ENCODE results near the gene MBNL1. TPM values are rescaled to one million over a fixed set of nuclear protein-coding genes. Genes with fewer than 3 reads are reported as not detected.

MBNL1 gene
- total RNA-seq, 1 experiment from 2014 or later = 140 TPM

DNA sequence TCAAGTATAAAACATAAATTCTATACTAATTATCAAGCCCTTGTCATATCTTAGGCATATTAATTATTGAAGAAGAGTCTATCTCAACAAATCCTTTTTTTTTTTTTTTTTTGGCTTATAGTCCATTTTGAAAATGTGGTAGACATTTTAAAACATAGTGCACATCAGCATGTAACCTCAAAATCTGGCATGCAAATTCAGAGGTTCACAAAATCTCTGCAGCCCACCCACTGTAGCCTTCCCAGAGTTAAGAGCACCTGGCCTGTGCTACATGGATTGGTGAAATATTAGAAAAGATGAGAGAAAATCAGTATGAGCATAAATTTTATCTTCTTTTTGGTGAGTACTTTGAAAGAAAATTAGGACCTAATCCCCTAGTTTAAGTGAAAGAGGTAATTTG, 84.8 kb downstream of the MBNL1 start:
- no peaks in the 10 kb centered on the region for H3K9me3 ChIP-seq (ENCODE audit: control insufficient read depth, insufficient read depth, low read depth, low read length)
- no peaks in the 10 kb centered on the region for H3K27me3 ChIP-seq (ENCODE audit: control insufficient read depth, insufficient read depth, low read length)
- CTCF ChIA-PET = no interaction called here
- TF ChIP-seq REST (IDR thresholded peaks at IDR 0.05; ENCODE audit: insufficient read depth in 1 of 2, low read depth in 2 of 2, low read length in 1 of 2) = no peak
- TF ChIP-seq SIN3A (IDR thresholded peaks at IDR 0.05; ENCODE audit: borderline replicate concordance, insufficient read depth, low read depth, low read length) = no peak
- no peak for TF ChIP-seq POLR2AphosphoS5 (IDR thresholded peaks at IDR 0.05; ENCODE audit: low read depth, low read length)
- no peak for TF ChIP-seq CTCF (IDR thresholded peaks at IDR 0.05)
- TF ChIP-seq TCF7L2 (IDR thresholded peaks at IDR 0.05; ENCODE audit: low read depth, low read length) = no peak
- no peak overlapping the region for H3K4me3 ChIP-seq (ENCODE audit: low read depth in 2 of 2, low read length in 2 of 2)
- no peaks in the 10 kb centered on the region; the same call in 1 of the 2 replicates for H3K36me3 ChIP-seq (ENCODE audit: control insufficient read depth, insufficient read depth, low read length)
- intact Hi-C loops (cut with micrococcal nuclease; ENCODE audit: unreplicated experiment) = no loop called here
- no peaks in the 10 kb centered on the region; the same call in 1 of the 2 replicates for H3K4me1 ChIP-seq (ENCODE audit: control insufficient read depth, insufficient read depth, low read length)
- ATAC-seq = no peak
- in situ Hi-C loops (cut with HindIII; ENCODE audit: low pct_unique_long_range_greater_than_20kb, low sequenced_read_pairs) = no loop called here
- BruUV-seq (replicated peaks) = no TSS peak
- DNase-seq (ENCODE audit: low read depth, low spot score) = no peak
- no peak overlapping the region for H3K27ac ChIP-seq (ENCODE audit: low read length)
- POLR2A ChIA-PET = no interaction called here

DNA sequence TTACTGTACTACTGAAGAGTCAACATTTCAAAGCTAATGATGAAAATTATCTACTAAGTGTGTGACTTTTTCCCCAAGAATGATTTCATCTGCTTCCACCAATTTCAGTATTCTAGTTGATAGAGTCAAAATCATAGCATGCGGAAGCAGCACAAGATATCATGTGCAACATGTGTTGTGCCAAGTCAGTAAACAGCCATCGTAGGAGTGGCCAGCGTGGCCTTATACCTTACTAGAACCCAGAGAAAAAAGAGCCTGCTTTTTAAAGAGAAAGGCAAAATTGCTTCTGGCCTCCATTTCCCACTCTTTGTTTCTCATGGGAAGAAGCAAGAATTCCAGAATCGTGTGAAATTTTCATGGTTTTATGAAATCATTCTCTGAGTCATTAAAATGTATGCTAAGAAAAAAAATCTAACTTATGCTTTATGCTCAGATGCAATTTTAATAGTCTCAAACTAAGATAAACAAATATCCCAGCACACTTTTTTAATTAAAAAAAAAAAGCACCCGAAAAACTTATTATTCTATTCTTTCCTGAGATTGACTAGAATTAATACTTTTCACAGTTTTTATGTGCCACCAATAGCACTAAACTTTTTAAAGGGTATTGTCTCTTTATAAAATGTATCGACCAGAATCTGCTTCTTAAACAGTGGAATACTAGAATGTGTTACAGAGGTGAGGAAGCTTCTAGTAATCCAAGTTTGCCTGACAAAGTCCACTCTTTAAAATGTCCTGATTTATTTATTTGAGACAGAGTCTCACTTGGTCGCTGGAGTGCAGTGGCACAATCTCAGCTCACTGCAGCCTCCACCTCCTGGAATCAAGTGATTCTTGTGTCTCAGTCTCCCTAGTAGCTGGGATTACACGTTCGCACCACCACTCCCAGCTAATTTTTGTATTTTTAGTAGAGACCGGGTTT, 87.3 kb downstream of the MBNL1 start:
- in situ Hi-C loops (cut with HindIII; ENCODE audit: low pct_unique_long_range_greater_than_20kb, low sequenced_read_pairs) (no loop called here), intact Hi-C loops (cut with micrococcal nuclease; ENCODE audit: unreplicated experiment) (no loop called here)
- Histone ChIP-seq H3K36me3 (ENCODE audit: control insufficient read depth, insufficient read depth, low read length) (no peaks in the 10 kb centered on the region; the same call in 1 of the 2 replicates), H3K4me1 (ENCODE audit: control insufficient read depth, insufficient read depth, low read length) (peaks cover 4% of the 10 kb centered on the region; the same call in 1 of the 2 replicates), H3K9me3 (ENCODE audit: control insufficient read depth, insufficient read depth, low read depth, low read length) (no peaks in the 10 kb centered on the region), H3K4me3 (ENCODE audit: low read depth in 2 of 2, low read length in 2 of 2) (no peak overlapping the region), H3K27ac (ENCODE audit: low read length) (no peak overlapping the region), H3K27me3 (ENCODE audit: control insufficient read depth, insufficient read depth, low read length) (no peaks in the 10 kb centered on the region)
- DNase-seq (ENCODE audit: low read depth, low spot score) = no peak
- ChIA-PET CTCF (no interaction called here), POLR2A (no interaction called here)
- BruUV-seq (replicated peaks) = no TSS peak
- no peak for ATAC-seq
- TF ChIP-seq REST (IDR thresholded peaks at IDR 0.05; ENCODE audit: insufficient read depth in 1 of 2, low read depth in 2 of 2, low read length in 1 of 2) (no peak), POLR2AphosphoS5 (IDR thresholded peaks at IDR 0.05; ENCODE audit: low read depth, low read length) (no peak), CTCF (IDR thresholded peaks at IDR 0.05) (no peak), TCF7L2 (IDR thresholded peaks at IDR 0.05; ENCODE audit: low read depth, low read length) (no peak), SIN3A (IDR thresholded peaks at IDR 0.05; ENCODE audit: borderline replicate concordance, insufficient read depth, low read depth, low read length) (no peak)

All from Panc1 (cell line).